Measurements from ENCODE around the gene RHAG.

- TF ChIP-seq, protein P1, sequence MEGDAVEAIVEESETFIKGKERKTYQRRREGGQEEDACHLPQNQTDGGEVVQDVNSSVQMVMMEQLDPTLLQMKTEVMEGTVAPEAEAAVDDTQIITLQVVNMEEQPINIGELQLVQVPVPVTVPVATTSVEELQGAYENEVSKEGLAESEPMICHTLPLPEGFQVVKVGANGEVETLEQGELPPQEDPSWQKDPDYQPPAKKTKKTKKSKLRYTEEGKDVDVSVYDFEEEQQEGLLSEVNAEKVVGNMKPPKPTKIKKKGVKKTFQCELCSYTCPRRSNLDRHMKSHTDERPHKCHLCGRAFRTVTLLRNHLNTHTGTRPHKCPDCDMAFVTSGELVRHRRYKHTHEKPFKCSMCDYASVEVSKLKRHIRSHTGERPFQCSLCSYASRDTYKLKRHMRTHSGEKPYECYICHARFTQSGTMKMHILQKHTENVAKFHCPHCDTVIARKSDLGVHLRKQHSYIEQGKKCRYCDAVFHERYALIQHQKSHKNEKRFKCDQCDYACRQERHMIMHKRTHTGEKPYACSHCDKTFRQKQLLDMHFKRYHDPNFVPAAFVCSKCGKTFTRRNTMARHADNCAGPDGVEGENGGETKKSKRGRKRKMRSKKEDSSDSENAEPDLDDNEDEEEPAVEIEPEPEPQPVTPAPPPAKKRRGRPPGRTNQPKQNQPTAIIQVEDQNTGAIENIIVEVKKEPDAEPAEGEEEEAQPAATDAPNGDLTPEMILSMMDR (IDR thresholded peaks at IDR 0.05; ENCODE audit: low read length) = no peak
- TF ChIP-seq EZH2 (optimal IDR thresholded peaks at IDR 0.05; ENCODE audit: low read depth, low read length) = no peak
- no peak for TF ChIP-seq EZH2phosphoT487 (IDR thresholded peaks at IDR 0.05; ENCODE audit: low read length)
Observed at GRCh38 chr6:49570474-49571079, 66.1 kb downstream of the RHAG start.
